HepG2 (cell line): Measurements from ENCODE around the gene IL1A. TPM values are rescaled to one million over a fixed set of nuclear protein-coding genes. Genes with fewer than 3 reads are reported as not detected.

Experiments
- ATAC-seq: fragments of 200-7000 bp; cut with Tn5 transposase; 3 replicates; pipeline ENCODE4 v1.9.1; 2020; ENCODE audit warnings: mild to moderate bottlenecking, moderate library complexity
- BruUV-seq: library from RNA; stranded (reverse); fragments of 400-500 nt; replicated peaks from 2 replicates; lab custom pipeline; 2021; lab: Mats Ljungman, UMichigan
- CTCF ChIA-PET: fragments of 300-600 bp; formaldehyde crosslinking; extraction: SDS; loops from one replicate; lab custom pipeline; 2021; ENCODE audit warnings: low total read pairs, inconsistent platforms, low intra/inter-chr PET ratio; lab: Yijun Ruan, JAX
- POLR2A ChIA-PET: fragments of 350-600 bp; sonication (Branson Sonifier 250); formaldehyde crosslinking; loops from one replicate; lab custom pipeline; 2020; ENCODE audit warnings: antibody characterized with exemption, inconsistent platforms; lab: Yijun Ruan, JAX
- DNase-seq: peaks from one replicate; pipeline ENCODE4 v3.0.0-alpha.2; 2015; ENCODE audit warnings: low spot score
- FAIRE-seq: peaks from 3 replicates; lab custom pipeline; 2011; peaks lifted over from hg19 to GRCh38; lab: Jason Lieb, UNC
- H2AFZ ChIP-seq: one replicate; pipeline ENCODE4 v1.6.1; 2011; ENCODE audit warnings: low read length, inconsistent platforms
- H3K27ac ChIP-seq: fragments of 300-600 bp; 3 replicates; pipeline ENCODE4 v1.8.0; 2011; ENCODE audit warnings: mixed run types, mild to moderate bottlenecking, mixed read lengths, low read length, inconsistent platforms; ENCODE audit not compliant: insufficient read depth; ENCODE audit errors: extremely low read length
- H3K27me3 ChIP-seq, 2 experiments: fragments of 200-600 bp in 1 of 2; 2 replicates in 1 of 2; 3 replicates in 1 of 2; pipeline versions ENCODE4 v1.6.0 to v1.8.0; 2011; ENCODE audit warnings: low read length in 2 of 2, mild to moderate bottlenecking in 2 of 2, moderate library complexity in 2 of 2, inconsistent platforms in 1 of 2; ENCODE audit not compliant: insufficient read depth in 2 of 2, control insufficient read depth in 1 of 2
- H3K36me3 ChIP-seq, 2 experiments: fragments of 200-600 bp in 1 of 2; replicated peaks in 1 of 2; 2 replicates in 1 of 2; 3 replicates in 1 of 2; pipeline versions ENCODE4 v1.5.1 to v1.8.0; 2011; ENCODE audit warnings: low read length in 2 of 2, inconsistent platforms in 1 of 2; ENCODE audit not compliant: insufficient read depth in 2 of 2, control insufficient read depth in 1 of 2
- H3K4me1 ChIP-seq: 2 replicates; pipeline ENCODE4 v1.5.1; 2012; ENCODE audit warnings: low read length, inconsistent platforms; ENCODE audit not compliant: insufficient read depth
- H3K4me2 ChIP-seq: 2 replicates; pipeline ENCODE4 v1.6.0; 2011; ENCODE audit warnings: low read depth, low read length, inconsistent platforms
- H3K4me3 ChIP-seq, 3 experiments: fragments of 200-600 bp in 1 of 3; sonication (generic), shearing (Covaris generic) in 1 of 3; replicated peaks in 1 of 3; 2 replicates each; pipeline ENCODE4 v1.5.1; 2011 to 2016; ENCODE audit warnings: low read length in 3 of 3, inconsistent platforms in 2 of 3, low read depth in 2 of 3, mild to moderate bottlenecking in 2 of 3, control low read depth in 1 of 3, mixed read lengths in 1 of 3; ENCODE audit not compliant: insufficient read depth in 1 of 3
- H3K79me2 ChIP-seq: one replicate; pipeline ENCODE4 v1.6.1; 2011; ENCODE audit warnings: low read length, inconsistent platforms; ENCODE audit not compliant: insufficient read depth
- H3K9ac ChIP-seq: 2 replicates; pipeline ENCODE4 v1.6.0; 2011; ENCODE audit warnings: mild to moderate bottlenecking, low read depth, low read length, inconsistent platforms; ENCODE audit not compliant: insufficient read depth
- H3K9me3 ChIP-seq: 2 replicates; pipeline ENCODE4 v1.5.1; 2012; ENCODE audit warnings: mild to moderate bottlenecking, low read length
- H4K20me1 ChIP-seq: 2 replicates; pipeline ENCODE4 v1.6.0; 2011; ENCODE audit warnings: inconsistent platforms, mild to moderate bottlenecking, low read length, moderate library complexity; ENCODE audit not compliant: insufficient read depth
- DNMT3B ChIP-seq: conservative IDR thresholded peaks from 2 replicates; pipeline ENCODE4 v1.6.1; 2016; ENCODE audit warnings: missing biosample characterization, control low read depth
- HDAC2 ChIP-seq: sonication (generic); formaldehyde crosslinking; IDR thresholded peaks from 2 replicates; pipeline ENCODE4 v1.4.0; 2020; ENCODE audit warnings: missing genetic modification reagents
- HNF4A ChIP-seq: sonication (generic); formaldehyde crosslinking; IDR thresholded peaks from 2 replicates; pipeline ENCODE4 v1.4.0; 2020; ENCODE audit warnings: missing genetic modification reagents
- IRF1 ChIP-seq: sonication (generic); formaldehyde crosslinking; IDR thresholded peaks from 2 replicates; pipeline ENCODE4 v1.4.0; 2020; ENCODE audit warnings: low read depth, mild to moderate bottlenecking, missing genetic modification reagents
- NR2F6 ChIP-seq, 2 experiments: IDR thresholded peaks; 2 replicates each; pipeline ENCODE4 v1.6.1; 2016; ENCODE audit warnings: antibody characterized with exemption in 1 of 2, mild to moderate bottlenecking in 1 of 2
- PRDM10 ChIP-seq: sonication (generic); formaldehyde crosslinking; IDR thresholded peaks from 2 replicates; pipeline ENCODE4 v1.4.0; 2020; ENCODE audit warnings: low read depth, missing genetic modification reagents
- SOX6 ChIP-seq, 2 experiments: fragments of 450-650 bp in 1 of 2; sonication (generic) in 1 of 2; formaldehyde crosslinking in 1 of 2; IDR thresholded peaks; 2 replicates each; pipeline versions ENCODE4 v1.4.0 to v1.6.1; 2017 to 2020; ENCODE audit warnings: antibody characterized with exemption in 1 of 2, mild to moderate bottlenecking in 1 of 2, missing genetic modification reagents in 1 of 2
- ZBTB7B ChIP-seq: sonication (generic); formaldehyde crosslinking; IDR thresholded peaks from 2 replicates; pipeline ENCODE4 v1.4.0; 2020; ENCODE audit warnings: missing genetic modification reagents
- ZMYM4 ChIP-seq: sonication (generic); formaldehyde crosslinking; IDR thresholded peaks from 2 replicates; pipeline ENCODE4 v1.8.1; 2023; ENCODE audit warnings: mild to moderate bottlenecking, missing genetic modification reagents
- ZNF30 ChIP-seq: sonication (generic); formaldehyde crosslinking; IDR thresholded peaks from 2 replicates; pipeline ENCODE4 v1.5.0; 2020; ENCODE audit warnings: mild to moderate bottlenecking, missing genetic modification reagents
- ZNF550 ChIP-seq: sonication (generic); formaldehyde crosslinking; IDR thresholded peaks from 2 replicates; pipeline ENCODE4 v1.4.0; 2020; ENCODE audit warnings: mild to moderate bottlenecking, missing genetic modification reagents, borderline replicate concordance
- ZNF607 ChIP-seq: sonication (generic); formaldehyde crosslinking; IDR thresholded peaks from 2 replicates; pipeline ENCODE4 v1.5.1; 2020; ENCODE audit warnings: missing genetic modification reagents, mild to moderate bottlenecking, borderline replicate concordance
- ZNF709 ChIP-seq: sonication (generic); formaldehyde crosslinking; IDR thresholded peaks from 2 replicates; pipeline ENCODE4 v1.5.0; 2020; ENCODE audit warnings: mild to moderate bottlenecking, missing genetic modification reagents
- ZNF891 ChIP-seq: sonication (generic); formaldehyde crosslinking; IDR thresholded peaks from 2 replicates; pipeline ENCODE4 v1.5.0; 2020; ENCODE audit warnings: mild to moderate bottlenecking, missing genetic modification reagents
- WGBS: methylation state at CpG from one replicate; pipeline ENCODE4 v1.1.6; 2017; ENCODE audit warnings: low lambda C conversion rate; 5-methylcytosine and 5-hydroxymethylcytosine counted together
- in situ Hi-C: cut with HindIII; loops from 2 replicates; pipeline ENCODE4 v1.10.0; 2017; ENCODE audit warnings: low pct_unique_long_range_greater_than_20kb; ENCODE audit not compliant: extremely low pct_ligation_motif_present
- intact Hi-C: fragments of 100-400 bp; cut with micrococcal nuclease; formaldehyde crosslinking; loops from one replicate; pipeline ENCODE4 v1.10.0; 2022; ENCODE audit not compliant: unreplicated experiment
- polyA plus RNA-seq, 8 experiments: library from polyadenylated mRNA; depleted of rRNA in 3 of 8; stranded (reverse) in 7 of 8; unstranded in 1 of 8; fragments of >200 nt; fragmentation: Illumina TruSeq in 4 of 8; extraction: Trizol in 4 of 8; gene quantifications; 2 replicates each; pipeline versions ENCODE4 v1.2.1 to v1.2.3, GENCODE V29; 2011 to 2016; ENCODE audit warnings: low read depth in 4 of 8, missing spikeins in 1 of 8, mixed read lengths in 1 of 8; ENCODE audit not compliant: insufficient read depth in 1 of 8
- total RNA-seq, 5 experiments: library from RNA; depleted of rRNA; stranded (reverse); fragments of >200 nt; fragmentation: Illumina TruSeq; extraction: Trizol; gene quantifications; 2 replicates each; pipeline ENCODE4 v1.2.3, GENCODE V29; 2016; ENCODE audit warnings: low read depth in 1 of 5
- TF ChIP-seq, protein P1 (sequence below): sonication (generic); formaldehyde crosslinking; IDR thresholded peaks from 2 replicates; pipeline ENCODE4 v1.5.0; 2020; ENCODE audit warnings: missing genetic modification reagents, mild to moderate bottlenecking, borderline replicate concordance

The IL1A gene
- total and polyA plus RNA-seq, 2 of the 13 experiments (the other 11 are each of a cell fraction or from before 2014, with no cell fraction given): not detected

DNA sequence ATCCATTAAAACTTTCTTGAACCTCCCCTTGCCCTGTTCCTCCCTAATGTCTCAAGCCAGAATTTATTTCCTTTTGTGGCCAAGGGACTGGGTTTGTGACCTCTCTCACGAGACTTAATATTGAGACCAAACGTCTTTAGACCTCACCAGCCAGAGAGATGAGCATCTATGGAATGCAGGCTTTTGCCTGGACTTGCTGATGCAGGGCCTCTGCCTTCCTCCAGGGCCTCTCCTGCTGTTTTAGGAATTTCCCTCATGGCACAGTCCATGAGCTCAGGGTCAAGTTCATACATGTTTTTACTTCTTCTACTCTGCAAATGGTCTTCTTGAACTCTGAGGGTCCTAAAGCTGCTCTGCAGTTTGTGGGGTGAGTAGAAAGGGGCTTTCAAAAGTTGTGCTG, 30.0 kb upstream of the IL1A start:
- FAIRE-seq: no peak
- no peak overlapping the region for H2AFZ ChIP-seq
- TF ChIP-seq ZNF30 (no peak), IRF1 (CRISPR knock-in tag) (no peak), HNF4A (CRISPR knock-in tag) (peak; percentile 52; the same call in 1 of the 2 replicates), DNMT3B (CRISPR knock-in tag) (no peak), ZNF891 (no peak), SOX6 (IDR thresholded peaks at IDR 0.05) (no peak), SOX6 (CRISPR knock-in tag; IDR thresholded peaks at IDR 0.05) (peak; percentile 32; the same call in 1 of the 2 replicates), ZNF709 (CRISPR knock-in tag) (0 out of 2 replicates have a peak, but pooled peaks have one; percentile 44), ZNF607 (CRISPR knock-in tag) (no peak; the same call in 1 of the 2 replicates), ZMYM4 (CRISPR knock-in tag) (0 out of 2 replicates have a peak, but pooled peaks have one; percentile 7), ZBTB7B (CRISPR knock-in tag) (no peak), ZNF550 (CRISPR knock-in tag) (no peak), HDAC2 (CRISPR knock-in tag) (peak; percentile 25; the same call in 1 of the 2 replicates), PRDM10 (CRISPR knock-in tag) (0 out of 2 replicates have a peak, but pooled peaks have one; percentile 48), NR2F6 (IDR thresholded peaks at IDR 0.05) (no peak), NR2F6 (CRISPR knock-in tag; IDR thresholded peaks at IDR 0.05) (0 out of 2 replicates have a peak, but pooled peaks have one; percentile 17)
- TF ChIP-seq, protein P1, sequence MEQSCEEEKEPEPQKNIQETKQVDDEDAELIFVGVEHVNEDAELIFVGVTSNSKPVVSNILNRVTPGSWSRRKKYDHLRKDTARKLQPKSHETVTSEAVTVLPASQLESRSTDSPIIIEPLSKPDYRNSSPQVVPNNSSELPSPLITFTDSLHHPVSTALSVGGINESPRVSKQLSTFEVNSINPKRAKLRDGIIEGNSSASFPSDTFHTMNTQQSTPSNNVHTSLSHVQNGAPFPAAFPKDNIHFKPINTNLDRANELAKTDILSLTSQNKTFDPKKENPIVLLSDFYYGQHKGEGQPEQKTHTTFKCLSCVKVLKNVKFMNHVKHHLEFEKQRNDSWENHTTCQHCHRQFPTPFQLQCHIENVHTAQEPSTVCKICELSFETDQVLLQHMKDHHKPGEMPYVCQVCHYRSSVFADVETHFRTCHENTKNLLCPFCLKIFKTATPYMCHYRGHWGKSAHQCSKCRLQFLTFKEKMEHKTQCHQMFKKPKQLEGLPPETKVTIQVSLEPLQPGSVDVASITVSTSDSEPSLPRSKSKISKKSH (CRISPR knock-in tag): no peak

More for the DNA sequence above, 30.0 kb upstream of the IL1A start:
- no TSS peak for BruUV-seq
- Histone ChIP-seq H3K27me3 (no peaks in the 10 kb centered on the region), H3K27ac (no peak overlapping the region), H4K20me1 (no peaks in the 10 kb centered on the region), H3K79me2 (no peaks in the 10 kb centered on the region), H3K4me1 (peaks cover 86% of the 10 kb centered on the region), H3K4me3 (no peak overlapping the region), H3K36me3 (no peaks in the 10 kb centered on the region), H3K9ac (peak overlapping the region; percentile 17; the same call in 1 of the 2 replicates), H3K9me3 (no peaks in the 10 kb centered on the region), H3K4me2 (peak overlapping the region; percentile 4; the same call in 1 of the 2 replicates)
- in situ Hi-C loops (no loop called here), intact Hi-C loops (no loop called here)
- WGBS: 38% methylated on average over 2 of the region's 2 CpGs
- peak; percentile 25; the same call in 2 of the 3 replicates for ATAC-seq
- ChIA-PET POLR2A (interaction anchor here (1.0 to 1.3 kb wide), 2 partner anchors 10 to 20 kb away, joined by 4 read pairs; no protein-coding TSS in a partner anchor), CTCF (no interaction called here)
- DNase-seq: peak; percentile 34
